Measurements from ENCODE around the gene THSD7A.

DNA sequence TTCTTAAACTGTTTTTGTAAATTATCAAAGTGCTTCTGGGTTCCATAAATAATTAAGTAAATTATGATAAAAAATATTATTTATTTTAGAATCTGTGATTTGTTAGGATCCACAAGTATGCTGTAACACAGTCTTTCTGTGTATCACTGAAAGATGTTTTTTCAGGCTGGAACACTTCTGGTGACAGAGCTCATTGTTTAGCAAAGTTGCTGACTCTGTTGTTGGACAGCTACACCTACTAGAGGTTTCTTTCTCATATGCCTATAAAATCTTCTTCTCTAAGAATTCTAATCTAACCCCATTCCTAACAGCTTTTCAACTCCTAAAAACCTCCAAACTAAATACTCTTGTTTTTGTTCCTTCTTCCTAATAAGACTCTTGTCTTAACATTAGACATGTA, 176.8 kb downstream of the THSD7A start:
- TF ChIP-seq POLR2A (IDR thresholded peaks at IDR 0.05): no peak
- TF ChIP-seq, protein P1, sequence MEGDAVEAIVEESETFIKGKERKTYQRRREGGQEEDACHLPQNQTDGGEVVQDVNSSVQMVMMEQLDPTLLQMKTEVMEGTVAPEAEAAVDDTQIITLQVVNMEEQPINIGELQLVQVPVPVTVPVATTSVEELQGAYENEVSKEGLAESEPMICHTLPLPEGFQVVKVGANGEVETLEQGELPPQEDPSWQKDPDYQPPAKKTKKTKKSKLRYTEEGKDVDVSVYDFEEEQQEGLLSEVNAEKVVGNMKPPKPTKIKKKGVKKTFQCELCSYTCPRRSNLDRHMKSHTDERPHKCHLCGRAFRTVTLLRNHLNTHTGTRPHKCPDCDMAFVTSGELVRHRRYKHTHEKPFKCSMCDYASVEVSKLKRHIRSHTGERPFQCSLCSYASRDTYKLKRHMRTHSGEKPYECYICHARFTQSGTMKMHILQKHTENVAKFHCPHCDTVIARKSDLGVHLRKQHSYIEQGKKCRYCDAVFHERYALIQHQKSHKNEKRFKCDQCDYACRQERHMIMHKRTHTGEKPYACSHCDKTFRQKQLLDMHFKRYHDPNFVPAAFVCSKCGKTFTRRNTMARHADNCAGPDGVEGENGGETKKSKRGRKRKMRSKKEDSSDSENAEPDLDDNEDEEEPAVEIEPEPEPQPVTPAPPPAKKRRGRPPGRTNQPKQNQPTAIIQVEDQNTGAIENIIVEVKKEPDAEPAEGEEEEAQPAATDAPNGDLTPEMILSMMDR (IDR thresholded peaks at IDR 0.05): no peak
